Breast epithelium (tissue), 4 donors: ENCODE measurements around the gene EHF. TPM values are rescaled to one million over a fixed set of nuclear protein-coding genes. Genes with fewer than 3 reads are reported as not detected.

Source experiments
- DNase-seq, 2 donors: peaks; one replicate each; pipeline ENCODE4 v3.0.0-alpha.2; 2019; ENCODE audit warnings: low spot score in 2 of 2
- H3K27ac ChIP-seq, 2 donors: fragments of 200-600 bp; sonication (generic) in 1 of 2; one replicate each; pipeline ENCODE4 v1.5.1; 2016 to 2019; ENCODE audit warnings: mild to moderate bottlenecking in 1 of 2
- H3K27me3 ChIP-seq, 2 donors: fragments of 200-600 bp; sonication (generic) in 1 of 2; one replicate each; pipeline versions ENCODE4 v1.5.1 to v1.6.0; 2017 to 2019; ENCODE audit warnings: control low read depth in 1 of 2, mild to moderate bottlenecking in 1 of 2
- H3K36me3 ChIP-seq: fragments of 200-600 bp; one replicate; pipeline ENCODE4 v1.5.1; 2019
- H3K4me1 ChIP-seq, 2 donors: fragments of 200-600 bp; sonication (generic); one replicate each; pipeline ENCODE4 v1.5.1; 2016 to 2019; ENCODE audit warnings: control low read depth in 1 of 2
- H3K4me3 ChIP-seq, 3 donors: fragments of 200-600 bp; sonication (generic); 1 replicate in 2 of 3; 2 replicates in 1 of 3; pipeline ENCODE4 v1.5.1; 2016 to 2019; ENCODE audit warnings: mild to moderate bottlenecking in 3 of 3, moderate library complexity in 2 of 3
- H3K9me3 ChIP-seq, 2 donors: fragments of 200-600 bp; sonication (generic) in 1 of 2; one replicate each; pipeline ENCODE4 v1.5.1; 2016 to 2019; ENCODE audit warnings: control low read depth in 1 of 2
- POLR2A ChIP-seq: fragments of 450-650 bp; IDR thresholded peaks from one replicate; pipeline ENCODE4 v1.6.1; 2016; ENCODE audit warnings: antibody characterized with exemption, mild to moderate bottlenecking, moderate library complexity
- POLR2AphosphoS5 ChIP-seq, 3 donors: sonication (generic); formaldehyde crosslinking; IDR thresholded peaks; one replicate each; pipeline ENCODE4 v1.6.1; 2017; ENCODE audit warnings: antibody characterized with exemption in 3 of 3
- intact Hi-C: fragments of 100-400 bp; cut with DNase I; formaldehyde crosslinking; loops from one replicate; pipeline ENCODE4 v1.15.1; 2023; ENCODE audit warnings: low total_unique reads
- total RNA-seq, 3 donors: library from RNA; depleted of rRNA; stranded (reverse); fragments of >200 nt; gene quantifications; one replicate each; pipeline ENCODE4 v1.1.0, GENCODE V29; 2016
- TF ChIP-seq, protein P1 (sequence below), 3 donors: fragments of 450-650 bp; IDR thresholded peaks; one replicate each; pipeline ENCODE4 v1.5.1; 2016 to 2017; ENCODE audit warnings: antibody characterized with exemption in 3 of 3, mild to moderate bottlenecking in 3 of 3, moderate library complexity in 3 of 3

EHF gene
- total RNA-seq: 100 to 1,000 TPM in 2 of 3 donors, under 1 TPM in 1; 0.16 to 392 (median 132) TPM

DNA sequence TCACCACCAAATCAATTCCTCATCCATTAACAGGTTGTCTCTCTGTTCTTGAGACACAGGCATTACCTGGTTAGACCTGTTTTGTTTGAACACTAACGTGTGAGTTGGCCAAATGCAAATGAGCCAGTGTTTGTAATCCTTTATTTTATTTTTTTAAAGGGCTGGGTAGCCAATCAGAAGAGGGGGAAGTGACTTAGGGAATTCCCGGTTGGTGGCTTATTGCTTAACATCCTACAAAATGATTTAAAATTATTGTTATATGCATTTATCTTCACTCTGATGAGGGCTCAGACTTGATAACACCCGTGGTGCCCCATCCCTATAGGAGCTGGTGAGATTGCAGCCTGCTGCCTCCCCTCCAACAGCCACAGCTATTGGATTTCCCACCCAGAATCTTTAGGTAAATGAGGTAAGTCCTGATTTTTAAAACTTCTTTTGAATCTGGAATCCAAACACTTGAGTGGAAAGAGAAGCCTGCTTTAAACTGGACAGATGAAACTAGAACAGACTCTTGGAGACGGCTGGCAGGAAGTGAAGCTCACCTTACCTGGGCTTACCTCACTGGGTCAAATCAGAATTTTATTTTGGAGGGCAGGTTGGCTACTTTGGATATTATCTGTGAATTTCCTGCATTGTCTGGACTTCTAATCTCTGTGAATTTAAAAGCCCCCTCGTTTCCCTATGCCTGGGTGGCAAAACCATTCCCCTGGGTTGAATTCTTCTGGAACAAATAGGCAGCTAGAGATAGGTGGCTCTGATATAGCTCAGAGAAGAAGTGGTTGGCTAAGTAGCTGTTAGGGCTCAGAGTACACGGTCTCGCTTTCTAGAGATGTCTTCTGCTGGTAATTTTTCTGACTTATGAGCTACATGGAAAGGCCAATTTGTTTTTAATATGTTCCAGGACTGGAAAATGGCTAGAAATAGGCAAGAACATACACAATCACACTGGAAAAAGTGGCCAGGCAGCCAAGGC, at the start of gene EHF:
TSS of gene EHF (plus strand) at position 274 of the 973 bp plus-strand sequence. CDS start 21,538 bp downstream, outside the sequence.
- Histone ChIP-seq H3K27me3 (no peaks in the 10 kb centered on the region), H3K4me3 (peak within 1 kb of the TSS in 2 of 3 donors; percentile 52 to 63), H3K36me3 (no peaks in the 10 kb centered on the region), H3K4me1 (no peaks in the 10 kb centered on the region), H3K9me3 (no peaks in the 10 kb centered on the region), H3K27ac (peak within 1 kb of the TSS; percentile 87 to 94)
- intact Hi-C loops: no loop called here
- DNase-seq: peak in 1 of 2 donors; percentile 51
- TF ChIP-seq, protein P1, sequence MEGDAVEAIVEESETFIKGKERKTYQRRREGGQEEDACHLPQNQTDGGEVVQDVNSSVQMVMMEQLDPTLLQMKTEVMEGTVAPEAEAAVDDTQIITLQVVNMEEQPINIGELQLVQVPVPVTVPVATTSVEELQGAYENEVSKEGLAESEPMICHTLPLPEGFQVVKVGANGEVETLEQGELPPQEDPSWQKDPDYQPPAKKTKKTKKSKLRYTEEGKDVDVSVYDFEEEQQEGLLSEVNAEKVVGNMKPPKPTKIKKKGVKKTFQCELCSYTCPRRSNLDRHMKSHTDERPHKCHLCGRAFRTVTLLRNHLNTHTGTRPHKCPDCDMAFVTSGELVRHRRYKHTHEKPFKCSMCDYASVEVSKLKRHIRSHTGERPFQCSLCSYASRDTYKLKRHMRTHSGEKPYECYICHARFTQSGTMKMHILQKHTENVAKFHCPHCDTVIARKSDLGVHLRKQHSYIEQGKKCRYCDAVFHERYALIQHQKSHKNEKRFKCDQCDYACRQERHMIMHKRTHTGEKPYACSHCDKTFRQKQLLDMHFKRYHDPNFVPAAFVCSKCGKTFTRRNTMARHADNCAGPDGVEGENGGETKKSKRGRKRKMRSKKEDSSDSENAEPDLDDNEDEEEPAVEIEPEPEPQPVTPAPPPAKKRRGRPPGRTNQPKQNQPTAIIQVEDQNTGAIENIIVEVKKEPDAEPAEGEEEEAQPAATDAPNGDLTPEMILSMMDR (IDR thresholded peaks at IDR 0.05): no peak
- peak in 1 of 3 donors; percentile 66 for TF ChIP-seq POLR2AphosphoS5 (IDR thresholded peaks at IDR 0.05)
- peak; percentile 76 for TF ChIP-seq POLR2A

DNA sequence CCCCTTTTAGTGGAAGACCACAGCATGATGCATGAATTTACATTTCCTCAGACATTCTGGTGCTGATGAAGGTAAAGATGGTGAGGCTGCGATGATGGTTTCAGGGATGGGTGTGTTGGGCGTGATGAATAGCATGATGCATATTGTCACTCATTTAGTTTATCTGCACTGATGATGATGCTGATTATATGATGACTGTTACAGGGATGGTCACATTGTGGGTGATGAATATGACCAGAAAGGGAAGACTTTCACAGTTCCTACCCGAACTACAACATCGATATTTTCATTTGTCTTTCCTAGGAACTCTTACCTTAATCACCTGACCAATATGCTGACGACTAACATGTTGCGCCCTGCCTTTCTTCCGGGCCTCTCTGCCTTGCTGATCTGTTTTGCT, 47.4 kb upstream of the EHF start:
- Histone ChIP-seq H3K4me3 (no peak overlapping the region), H3K4me1 (no peaks in the 10 kb centered on the region), H3K27ac (no peak overlapping the region), H3K27me3 (no peaks in the 10 kb centered on the region), H3K9me3 (no peaks in the 10 kb centered on the region), H3K36me3 (no peaks in the 10 kb centered on the region)
- TF ChIP-seq, protein P1 (IDR thresholded peaks at IDR 0.05): no peak
- TF ChIP-seq POLR2A: no peak
- TF ChIP-seq POLR2AphosphoS5 (IDR thresholded peaks at IDR 0.05): no peak
- DNase-seq: no peak
- intact Hi-C loops: no loop called here

DNA sequence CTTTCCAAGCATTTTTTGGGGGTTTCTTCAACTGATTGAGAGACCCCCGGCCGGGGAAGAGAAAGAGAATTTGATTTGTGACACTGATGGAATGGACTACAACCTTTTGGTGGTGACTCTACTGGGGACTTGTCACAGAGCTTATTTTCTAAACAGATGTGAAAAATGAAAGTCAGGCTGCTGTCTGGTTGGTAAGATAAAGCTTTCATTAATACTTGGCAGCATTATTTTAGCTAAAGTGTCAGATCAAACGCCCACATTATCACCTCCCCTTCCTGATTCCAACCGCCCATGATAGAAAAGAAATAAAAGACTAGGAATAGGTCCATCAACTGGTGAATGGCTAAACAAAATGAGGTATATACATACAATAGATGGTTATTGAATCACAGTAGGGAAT, 45.6 kb upstream of the EHF start:
- Histone ChIP-seq H3K36me3 (no peaks in the 10 kb centered on the region), H3K27ac (no peak overlapping the region), H3K9me3 (no peaks in the 10 kb centered on the region), H3K4me1 (no peaks in the 10 kb centered on the region), H3K4me3 (no peak overlapping the region), H3K27me3 (peaks cover 0 to 2% of the 10 kb centered on the region in 2 donors)
- intact Hi-C loops: no loop called here
- DNase-seq: no peak
- TF ChIP-seq POLR2A (no peak), POLR2AphosphoS5 (IDR thresholded peaks at IDR 0.05) (no peak)
- TF ChIP-seq, protein P1 (IDR thresholded peaks at IDR 0.05): no peak

DNA sequence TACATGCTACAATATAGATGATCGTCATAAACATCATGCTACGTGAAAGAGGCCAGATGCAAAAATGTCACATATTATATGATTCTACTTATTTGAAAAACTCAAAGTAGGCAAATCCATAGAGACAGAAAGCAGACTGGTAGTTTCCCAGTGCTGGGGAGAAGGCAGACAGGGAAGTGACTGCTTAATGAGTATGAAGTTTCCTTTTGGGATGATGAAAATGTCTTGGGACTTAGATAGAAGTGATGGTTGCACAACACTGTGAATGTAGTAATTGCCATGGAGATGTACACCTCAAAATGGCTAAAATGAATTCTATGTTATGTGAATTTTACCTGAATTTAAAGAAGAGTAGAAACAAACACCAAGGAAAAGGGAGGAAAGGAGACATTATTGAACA, 45.2 kb upstream of the EHF start:
- H3K9me3 ChIP-seq: no peaks in the 10 kb centered on the region
- intact Hi-C loops: no loop called here
- H3K4me1 ChIP-seq: no peaks in the 10 kb centered on the region
- H3K27ac ChIP-seq: no peak overlapping the region
- H3K36me3 ChIP-seq: no peaks in the 10 kb centered on the region
- no peak overlapping the region for H3K4me3 ChIP-seq
- no peak for TF ChIP-seq POLR2A
- no peak for TF ChIP-seq POLR2AphosphoS5 (IDR thresholded peaks at IDR 0.05)
- TF ChIP-seq, protein P1 (IDR thresholded peaks at IDR 0.05): no peak
- H3K27me3 ChIP-seq: peaks cover 0 to 2% of the 10 kb centered on the region in 2 donors
- no peak for DNase-seq

DNA sequence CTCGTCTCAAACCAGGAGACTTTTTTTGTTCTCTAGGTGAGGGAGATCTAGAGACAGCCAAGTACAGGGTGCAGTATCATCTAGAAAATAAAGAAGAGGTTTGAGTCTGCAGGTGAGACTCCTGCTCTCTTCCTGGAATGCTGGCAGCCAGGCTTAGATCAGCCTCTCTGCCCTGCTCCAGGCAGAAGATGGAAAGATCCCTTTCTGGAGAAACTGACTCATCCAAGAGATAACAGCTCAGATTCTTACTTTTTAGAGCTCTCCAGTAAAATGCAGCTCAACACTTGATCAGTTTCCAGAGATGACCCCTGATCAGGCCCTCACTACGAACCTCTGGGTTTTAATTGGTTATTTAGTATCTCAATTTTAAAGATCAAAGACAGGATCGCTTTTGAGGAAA, 44.6 kb upstream of the EHF start:
- Histone ChIP-seq H3K27ac (no peak overlapping the region), H3K27me3 (peaks cover 0 to 2% of the 10 kb centered on the region in 2 donors), H3K36me3 (no peaks in the 10 kb centered on the region), H3K9me3 (no peaks in the 10 kb centered on the region), H3K4me1 (no peaks in the 10 kb centered on the region), H3K4me3 (no peak overlapping the region)
- DNase-seq: no peak
- TF ChIP-seq, protein P1 (IDR thresholded peaks at IDR 0.05): no peak
- TF ChIP-seq POLR2A: no peak
- TF ChIP-seq POLR2AphosphoS5 (IDR thresholded peaks at IDR 0.05): no peak
- intact Hi-C loops: no loop called here
